Vagina (tissue), 2 donors: ENCODE measurements around the gene MPHOSPH8.

Source experiments
- CTCF ChIP-seq, 3 experiments: fragments of 450-650 bp in 2 of 3; fragments of 200-600 bp in 1 of 3; sonication (generic) in 1 of 3; IDR thresholded peaks; one replicate each; pipeline ENCODE4 v1.5.1; 2017 to 2019; ENCODE audit warnings: antibody characterized with exemption in 3 of 3, mild to moderate bottlenecking in 2 of 3, moderate library complexity in 2 of 3
- POLR2A ChIP-seq, 2 donors: fragments of 450-650 bp; IDR thresholded peaks; one replicate each; pipeline ENCODE4 v1.6.1; 2017; ENCODE audit warnings: antibody characterized with exemption in 2 of 2, mild to moderate bottlenecking in 2 of 2, moderate library complexity in 2 of 2

- TF ChIP-seq CTCF (IDR thresholded peaks at IDR 0.05), result no peak
- no peak for TF ChIP-seq POLR2A (IDR thresholded peaks at IDR 0.05)
Observed at GRCh38 chr13:19596960-19597361, 36.5 kb upstream of the MPHOSPH8 start.
